ENCODE results near the gene MAGI3. TPM values are rescaled to one million over a fixed set of nuclear protein-coding genes. Genes with fewer than 3 reads are reported as not detected.

MAGI3 gene
- 7.7 and 11.7 TPM in 2 replicates for total RNA-seq

DNA sequence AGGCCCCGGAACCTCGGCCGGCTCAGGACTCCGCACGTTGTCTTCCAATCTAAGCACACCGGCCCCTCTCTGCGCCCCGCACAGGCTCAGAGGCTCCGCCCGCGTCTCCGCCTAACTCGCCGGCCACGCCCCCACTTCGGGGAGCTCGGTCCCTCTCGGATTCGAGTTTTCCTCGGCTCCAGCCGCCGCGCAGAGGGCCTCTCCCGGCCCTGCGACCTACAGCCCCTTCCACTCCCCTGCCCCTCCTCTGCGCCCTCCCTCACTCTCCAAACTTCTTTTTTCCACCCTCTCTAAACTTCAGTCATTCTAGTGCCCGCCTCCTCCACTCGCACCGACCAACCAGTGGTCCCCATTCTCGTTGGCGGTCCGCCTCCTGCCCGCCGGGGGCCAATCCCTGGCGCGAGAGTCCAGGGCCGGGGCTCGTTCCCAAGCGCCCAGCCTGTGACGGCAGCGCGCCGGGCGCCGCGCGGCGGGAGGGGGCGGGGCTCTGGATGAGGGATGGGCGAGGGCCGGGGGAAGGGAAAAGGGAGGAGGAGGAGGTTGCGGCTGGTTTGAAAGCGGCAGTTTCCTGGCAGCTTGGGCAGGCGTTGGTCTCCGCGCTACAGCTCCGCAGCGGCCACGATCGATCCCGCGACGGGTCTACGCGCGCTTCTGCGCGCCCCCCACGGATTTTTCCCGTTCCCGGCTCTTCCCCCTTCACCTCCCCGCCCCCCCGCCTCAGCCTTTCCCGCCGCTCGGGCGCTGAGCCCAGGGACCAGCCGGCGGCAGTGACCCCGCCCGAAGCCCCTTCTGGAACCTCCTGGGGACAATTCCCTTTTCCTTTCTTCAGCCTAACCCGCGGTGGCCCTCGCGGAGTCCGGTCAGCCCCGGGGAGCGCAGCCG lies at the start of gene MAGI3:
Gene MAGI3, plus strand, starts transcription at position 563 of the 882 bp plus-strand sequence. CDS start 519 bp downstream, outside the sequence.

Small RNAs within 50 kb of the gene (small RNA-seq; reads per million reads assigned to genes)
- not detected for gene MTND5P20

All from subcutaneous preadipocyte (primary cell).